K562 (cell line): Measurements from ENCODE around the gene PDZK1IP1. TPM values are rescaled to one million over a fixed set of nuclear protein-coding genes. Genes with fewer than 3 reads are reported as not detected.

Experiments used
- ATF1 ChIP-seq, 2 experiments: fragments of 450-650 bp in 1 of 2; IDR thresholded peaks; 2 replicates each; pipeline ENCODE4 v1.6.1; 2016; ENCODE audit warnings: missing compliant biosample characterization in 1 of 2, missing genetic modification characterization in 1 of 2
- BCOR ChIP-seq: fragments of 450-650 bp; IDR thresholded peaks from 2 replicates; pipeline ENCODE4 v1.6.1; 2016
- CBFA2T3 ChIP-seq: fragments of 450-650 bp; IDR thresholded peaks from 2 replicates; pipeline ENCODE4 v1.6.1; 2017
- GTF2E2 ChIP-seq: fragments of 200-800 bp; sonication (Bioruptor generic); IDR thresholded peaks from 2 replicates; pipeline ENCODE4 v1.6.1; 2016; ENCODE audit warnings: missing genetic modification characterization, missing compliant biosample characterization
- HDAC1 ChIP-seq, 2 experiments: fragments of 450-650 bp; IDR thresholded peaks; 2 replicates each; pipeline ENCODE4 v1.6.1; 2016 to 2017; ENCODE audit warnings: inconsistent platforms in 1 of 2, mild to moderate bottlenecking in 1 of 2, moderate library complexity in 1 of 2
- HNRNPLL ChIP-seq: fragments of 200-400 bp; formaldehyde crosslinking; IDR thresholded peaks from 2 replicates; pipeline ENCODE4 v1.6.1; 2017; ENCODE audit warnings: low read length, low read depth, mild to moderate bottlenecking; ENCODE audit not compliant: poor library complexity, severe bottlenecking
- MBD2 ChIP-seq: sonication (generic); IDR thresholded peaks from 2 replicates; pipeline ENCODE4 v1.6.1; 2016; ENCODE audit warnings: low read depth, borderline replicate concordance
- MCM3 ChIP-seq: fragments of 450-650 bp; IDR thresholded peaks from 2 replicates; pipeline ENCODE4 v1.6.1; 2016
- NCOA6 ChIP-seq: fragments of 450-650 bp; IDR thresholded peaks from 2 replicates; pipeline ENCODE4 v1.6.1; 2017; ENCODE audit warnings: mild to moderate bottlenecking
- NR2C1 ChIP-seq, 2 experiments: fragments of 450-650 bp; IDR thresholded peaks; 2 replicates each; pipeline ENCODE4 v1.6.1; 2017; ENCODE audit warnings: mild to moderate bottlenecking in 2 of 2, antibody characterized with exemption in 1 of 2, inconsistent platforms in 1 of 2, missing compliant biosample characterization in 1 of 2, missing genetic modification characterization in 1 of 2
- POLR2A ChIP-seq: fragments of 450-650 bp; conservative IDR thresholded peaks from 2 replicates; pipeline ENCODE4 v1.6.1; 2016
- SRF ChIP-seq, 2 experiments: fragments of 250-450, 450-650 bp in 1 of 2; sonication (Bioruptor Pico) in 1 of 2; sonication (generic) in 1 of 2; formaldehyde crosslinking; IDR thresholded peaks; 2 replicates each; pipeline versions ENCODE4 v1.5.0 to v1.5.1; 2020 to 2022; ENCODE audit warnings: mild to moderate bottlenecking in 1 of 2, missing genetic modification reagents in 1 of 2
- SRSF3 ChIP-seq: fragments of 200-400 bp; formaldehyde crosslinking; IDR thresholded peaks from 2 replicates; pipeline ENCODE4 v1.6.1; 2016; ENCODE audit warnings: mild to moderate bottlenecking, low read length, moderate library complexity; ENCODE audit not compliant: insufficient read depth
- STAT5A ChIP-seq: IDR thresholded peaks from 2 replicates; pipeline ENCODE4 v1.6.1; 2012; ENCODE audit warnings: low read length, inconsistent platforms, borderline replicate concordance
- TAF1 ChIP-seq: IDR thresholded peaks from 2 replicates; pipeline ENCODE4 v1.6.1; 2011; ENCODE audit warnings: mild to moderate bottlenecking, low read length, moderate library complexity; ENCODE audit not compliant: insufficient read depth, control insufficient read depth, severe bottlenecking; ENCODE audit errors: extremely low read depth
- TEAD4 ChIP-seq, 2 experiments: sonication (generic) in 1 of 2; formaldehyde crosslinking in 1 of 2; IDR thresholded peaks; 2 replicates each; pipeline versions ENCODE4 v1.6.1 to v1.8.0; 2012 to 2022; ENCODE audit warnings: borderline replicate concordance in 1 of 2, inconsistent platforms in 1 of 2, low read length in 1 of 2, mild to moderate bottlenecking in 1 of 2, missing genetic modification reagents in 1 of 2
- TSC22D4 ChIP-seq: fragments of 450-650 bp; IDR thresholded peaks from 2 replicates; pipeline ENCODE4 v1.6.1; 2016; ENCODE audit warnings: missing genetic modification characterization, missing biosample characterization, control low read depth
- VEZF1 ChIP-seq: fragments of 200-800 bp; sonication (Bioruptor generic); IDR thresholded peaks from 2 replicates; pipeline ENCODE4 v1.6.1; 2017; ENCODE audit warnings: missing genetic modification characterization, missing compliant biosample characterization
- ZBTB17 ChIP-seq: fragments of 450-650 bp; formaldehyde crosslinking; IDR thresholded peaks from 2 replicates; pipeline ENCODE4 v1.4.0; 2020; ENCODE audit warnings: mild to moderate bottlenecking
- ZC3H8 ChIP-seq: fragments of 450-650 bp; IDR thresholded peaks from 2 replicates; pipeline ENCODE4 v1.6.1; 2017
- ZFP36 ChIP-seq: fragments of 150-350 bp; IDR thresholded peaks from 2 replicates; pipeline ENCODE4 v1.6.1; 2018; ENCODE audit warnings: low read length, low read depth; ENCODE audit not compliant: partially characterized antibody
- ZNF41 ChIP-seq: fragments of 250-450 bp; sonication (Bioruptor Pico); conservative IDR thresholded peaks from 2 replicates; pipeline ENCODE4 v1.4.0; 2020; ENCODE audit warnings: mild to moderate bottlenecking
- polyA plus RNA-seq, 8 experiments: library from polyadenylated mRNA; depleted of rRNA in 4 of 8; stranded (reverse) in 5 of 8; unstranded in 3 of 8; fragments of >200 nt; fragmentation: Nextera tagmentation in 2 of 8; fragmentation: Illumina TruSeq in 1 of 8; extraction: Ambion mirVana in 2 of 8; extraction: Trizol in 1 of 8; gene quantifications; 2 replicates each; pipeline versions ENCODE4 v1.2.1 to v1.2.3, GENCODE V29; 2011 to 2014; ENCODE audit warnings: inconsistent platforms in 1 of 8, missing spikeins in 1 of 8
- total RNA-seq, 7 experiments: library from RNA; depleted of rRNA in 6 of 7; stranded (reverse); fragments of >200 nt in 6 of 7; fragmentation: Illumina TruSeq in 2 of 7; extraction: Trizol in 2 of 7; gene quantifications; 2 replicates each; pipeline versions ENCODE4 v1.2.1 to v1.2.3, GENCODE V29; 2011 to 2021; ENCODE audit warnings: low replicate concordance in 1 of 7
- TF ChIP-seq, protein P1 (sequence below): fragments of 450-650 bp; IDR thresholded peaks from 2 replicates; pipeline ENCODE4 v1.6.1; 2017; ENCODE audit warnings: antibody characterized with exemption, mild to moderate bottlenecking

PDZK1IP1 gene
- total and polyA plus RNA-seq, 9 of the 15 experiments (the other 6 are each of a cell fraction or from before 2014, with no cell fraction given), result 0.17 to 0.68 (median 0.53) TPM; not detected in 2

DNA sequence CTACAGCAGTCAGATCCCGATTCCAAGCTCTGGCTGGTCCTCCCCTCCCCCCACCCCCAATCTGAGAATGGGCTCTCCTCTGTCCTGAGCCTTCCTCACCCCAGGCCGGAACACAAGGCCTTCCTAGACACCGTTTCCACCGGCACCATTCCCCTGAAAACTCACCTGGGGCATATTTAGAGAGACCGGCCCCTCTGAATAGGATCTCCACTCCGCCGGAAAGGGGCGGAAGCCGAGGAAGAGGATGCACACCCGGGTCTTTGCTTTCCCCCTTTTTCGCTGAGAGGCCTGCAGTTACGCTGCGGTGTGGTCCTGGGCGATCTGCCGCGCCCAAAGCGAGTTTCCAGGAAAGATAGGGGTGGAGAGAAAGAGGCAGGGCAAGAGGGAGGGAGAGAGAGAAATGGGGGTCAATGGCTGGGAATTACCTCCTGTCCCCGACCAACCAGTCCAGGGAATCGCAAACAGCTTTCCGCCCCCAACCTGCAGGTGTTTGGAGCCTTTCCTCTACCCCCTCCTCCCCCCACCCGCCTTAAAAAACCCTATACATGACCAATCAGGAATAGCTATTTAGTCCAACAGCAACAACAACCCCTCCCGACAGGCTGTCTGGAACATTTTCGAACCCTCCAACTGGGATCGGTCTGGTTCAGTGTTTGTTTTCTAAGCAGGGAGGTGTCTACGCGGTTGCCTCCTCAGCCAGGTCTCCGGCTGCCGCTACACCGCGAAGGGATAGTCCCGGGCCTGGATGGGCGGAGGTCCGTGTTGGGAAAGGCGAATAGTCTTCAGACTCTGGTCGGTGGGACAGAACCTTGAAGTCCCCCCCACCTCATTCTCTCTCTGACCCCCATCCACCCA is 39.4 kb upstream of the PDZK1IP1 start (continued):
- peak; percentile 50 for TF ChIP-seq HNRNPLL
- TF ChIP-seq STAT5A, result peak; percentile 67; the same call in 1 of the 2 replicates
- TF ChIP-seq SRF (CRISPR knock-in tag; IDR thresholded peaks at IDR 0.05), result 0 out of 4 replicates have a peak, but pooled peaks of 1 of the 2 experiments have one; percentile 2
- TF ChIP-seq GTF2E2 (tag), result peak; percentile 43; the same call in 1 of the 2 replicates
- no peak for TF ChIP-seq NR2C1 (IDR thresholded peaks at IDR 0.05)
- TF ChIP-seq NR2C1 (tag; IDR thresholded peaks at IDR 0.05), result no peak
- TF ChIP-seq HDAC1 (IDR thresholded peaks at IDR 0.05), result peak; percentile 5 to 39; a peak in 1 of 4 replicates
- peak; percentile 82; the same call in 1 of the 2 replicates for TF ChIP-seq VEZF1 (CRISPR knock-in tag)
- TF ChIP-seq POLR2A, result peak; percentile 71
- peak; percentile 15 for TF ChIP-seq TAF1
- no peak for TF ChIP-seq ZC3H8
- no peak for TF ChIP-seq ATF1 (CRISPR knock-in tag; IDR thresholded peaks at IDR 0.05)
- peak; percentile 30; the same call in 1 of the 2 replicates for TF ChIP-seq ATF1 (tag; IDR thresholded peaks at IDR 0.05)
- 0 out of 2 replicates have a peak, but pooled peaks have one; percentile 34 for TF ChIP-seq ZBTB17
- 0 out of 2 replicates have a peak, but pooled peaks have one; percentile 29 for TF ChIP-seq SRSF3
- no peak for TF ChIP-seq ZFP36
- 0 out of 2 replicates have a peak, but pooled peaks have one; percentile 33 for TF ChIP-seq ZNF41 (CRISPR knock-in tag)
- TF ChIP-seq, protein P1, sequence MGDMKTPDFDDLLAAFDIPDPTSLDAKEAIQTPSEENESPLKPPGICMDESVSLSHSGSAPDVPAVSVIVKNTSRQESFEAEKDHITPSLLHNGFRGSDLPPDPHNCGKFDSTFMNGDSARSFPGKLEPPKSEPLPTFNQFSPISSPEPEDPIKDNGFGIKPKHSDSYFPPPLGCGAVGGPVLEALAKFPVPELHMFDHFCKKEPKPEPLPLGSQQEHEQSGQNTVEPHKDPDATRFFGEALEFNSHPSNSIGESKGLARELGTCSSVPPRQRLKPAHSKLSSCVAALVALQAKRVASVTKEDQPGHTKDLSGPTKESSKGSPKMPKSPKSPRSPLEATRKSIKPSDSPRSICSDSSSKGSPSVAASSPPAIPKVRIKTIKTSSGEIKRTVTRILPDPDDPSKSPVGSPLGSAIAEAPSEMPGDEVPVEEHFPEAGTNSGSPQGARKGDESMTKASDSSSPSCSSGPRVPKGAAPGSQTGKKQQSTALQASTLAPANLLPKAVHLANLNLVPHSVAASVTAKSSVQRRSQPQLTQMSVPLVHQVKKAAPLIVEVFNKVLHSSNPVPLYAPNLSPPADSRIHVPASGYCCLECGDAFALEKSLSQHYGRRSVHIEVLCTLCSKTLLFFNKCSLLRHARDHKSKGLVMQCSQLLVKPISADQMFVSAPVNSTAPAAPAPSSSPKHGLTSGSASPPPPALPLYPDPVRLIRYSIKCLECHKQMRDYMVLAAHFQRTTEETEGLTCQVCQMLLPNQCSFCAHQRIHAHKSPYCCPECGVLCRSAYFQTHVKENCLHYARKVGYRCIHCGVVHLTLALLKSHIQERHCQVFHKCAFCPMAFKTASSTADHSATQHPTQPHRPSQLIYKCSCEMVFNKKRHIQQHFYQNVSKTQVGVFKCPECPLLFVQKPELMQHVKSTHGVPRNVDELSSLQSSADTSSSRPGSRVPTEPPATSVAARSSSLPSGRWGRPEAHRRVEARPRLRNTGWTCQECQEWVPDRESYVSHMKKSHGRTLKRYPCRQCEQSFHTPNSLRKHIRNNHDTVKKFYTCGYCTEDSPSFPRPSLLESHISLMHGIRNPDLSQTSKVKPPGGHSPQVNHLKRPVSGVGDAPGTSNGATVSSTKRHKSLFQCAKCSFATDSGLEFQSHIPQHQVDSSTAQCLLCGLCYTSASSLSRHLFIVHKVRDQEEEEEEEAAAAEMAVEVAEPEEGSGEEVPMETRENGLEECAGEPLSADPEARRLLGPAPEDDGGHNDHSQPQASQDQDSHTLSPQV, result 0 out of 2 replicates have a peak, but pooled peaks have one; percentile 43
- no peak for TF ChIP-seq NCOA6
- peak; percentile 16; the same call in 1 of the 2 replicates for TF ChIP-seq TEAD4 (IDR thresholded peaks at IDR 0.05; ENCODE audit: low read length)
- TF ChIP-seq TEAD4 (CRISPR knock-in tag; IDR thresholded peaks at IDR 0.05; ENCODE audit: borderline replicate concordance), result no peak
- peak; percentile 68 for TF ChIP-seq CBFA2T3
- TF ChIP-seq TSC22D4 (tag), result no peak
- 0 out of 2 replicates have a peak, but pooled peaks have one; percentile 9 for TF ChIP-seq BCOR
- no peak for TF ChIP-seq MCM3
- TF ChIP-seq MBD2, result 0 out of 2 replicates have a peak, but pooled peaks have one; percentile 32
